HG02852 (cell line): ENCODE results near the gene TTC34.
"Not testable (repeated sequence)": the region's sequence is repeated elsewhere in the genome, so short reads cannot be mapped to it uniquely, and the experiment has no call there.

Experiments used
- ATAC-seq: cut with Tn5 transposase; IDR thresholded peaks from one replicate; pipeline ENCODE4 v1.9.1; 2021; ENCODE audit warnings: mild to moderate bottlenecking, moderate library complexity; ENCODE audit not compliant: unreplicated experiment

TTC34 gene

DNA sequence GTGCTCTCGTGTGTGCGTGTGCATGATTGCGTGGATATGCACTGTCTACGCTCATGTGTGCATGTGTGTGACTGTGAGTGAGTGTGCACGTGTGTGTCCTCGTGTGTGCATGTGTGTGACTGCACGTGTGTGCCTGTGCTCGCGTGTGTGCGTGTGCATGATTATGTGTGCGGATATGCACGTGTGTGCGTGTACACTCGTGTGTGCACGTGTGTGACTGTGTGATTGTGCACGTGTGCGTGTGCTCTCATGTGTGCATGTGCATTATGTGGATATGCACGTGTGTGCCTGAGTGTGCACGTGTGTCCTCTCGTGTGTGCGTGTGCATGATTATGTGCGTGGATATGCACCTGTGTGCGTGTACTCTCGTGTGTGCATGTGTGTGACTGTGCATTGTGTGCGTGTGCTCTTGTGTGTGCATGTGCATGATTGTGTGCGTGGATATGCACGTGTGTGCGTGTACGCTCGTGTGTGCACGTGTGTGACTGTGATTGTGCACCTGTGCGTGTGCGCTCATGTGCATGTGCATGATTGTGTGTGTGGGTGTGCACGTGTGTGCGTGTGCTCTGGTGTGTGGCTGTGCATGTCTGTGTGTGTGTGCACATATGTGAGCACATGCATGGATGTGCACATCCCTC, 170.9 kb downstream of the TTC34 start:
- ATAC-seq: no peak

DNA sequence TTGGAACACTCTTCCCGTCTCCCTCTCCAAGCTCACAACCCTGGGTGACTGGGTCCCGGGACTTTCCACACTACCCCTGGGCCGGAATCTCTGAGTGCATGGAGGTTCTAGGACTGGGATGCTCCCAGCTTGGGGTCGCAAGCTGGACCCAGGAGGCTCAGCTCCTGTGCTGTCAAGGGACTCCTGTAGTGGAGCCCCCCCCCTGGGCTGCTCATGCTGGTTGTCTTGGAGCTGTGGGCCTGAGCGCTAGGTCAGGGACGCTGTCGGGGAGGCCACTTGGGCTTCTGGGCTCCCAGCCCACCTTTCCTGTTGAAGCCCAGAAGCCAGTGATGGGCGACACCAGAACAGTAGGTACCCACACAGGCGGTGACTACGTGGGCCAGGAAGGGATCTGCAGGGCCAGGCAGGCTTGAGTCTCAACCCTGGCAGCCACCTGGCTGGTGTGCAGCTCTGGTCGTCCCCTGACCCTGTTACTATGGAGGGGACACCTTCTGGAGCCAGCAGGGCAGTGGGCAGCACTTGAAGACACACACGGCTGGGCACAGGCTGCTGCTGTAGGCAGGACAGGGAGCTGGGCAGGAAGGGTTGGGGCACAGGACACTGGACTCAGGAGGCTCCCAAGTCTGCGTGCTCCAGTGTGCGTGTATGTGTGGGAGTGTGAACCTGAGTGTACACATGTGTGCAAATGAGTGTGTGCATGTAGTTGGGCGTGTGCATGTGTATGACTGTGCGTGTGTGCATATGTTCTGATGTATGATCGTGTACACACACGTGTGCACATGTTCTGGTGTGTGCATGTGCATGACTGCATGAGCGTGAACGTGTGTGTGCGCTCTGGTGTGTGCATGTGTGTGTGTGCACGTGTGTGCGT, 171.6 kb downstream of the TTC34 start:
- no peak for ATAC-seq

DNA sequence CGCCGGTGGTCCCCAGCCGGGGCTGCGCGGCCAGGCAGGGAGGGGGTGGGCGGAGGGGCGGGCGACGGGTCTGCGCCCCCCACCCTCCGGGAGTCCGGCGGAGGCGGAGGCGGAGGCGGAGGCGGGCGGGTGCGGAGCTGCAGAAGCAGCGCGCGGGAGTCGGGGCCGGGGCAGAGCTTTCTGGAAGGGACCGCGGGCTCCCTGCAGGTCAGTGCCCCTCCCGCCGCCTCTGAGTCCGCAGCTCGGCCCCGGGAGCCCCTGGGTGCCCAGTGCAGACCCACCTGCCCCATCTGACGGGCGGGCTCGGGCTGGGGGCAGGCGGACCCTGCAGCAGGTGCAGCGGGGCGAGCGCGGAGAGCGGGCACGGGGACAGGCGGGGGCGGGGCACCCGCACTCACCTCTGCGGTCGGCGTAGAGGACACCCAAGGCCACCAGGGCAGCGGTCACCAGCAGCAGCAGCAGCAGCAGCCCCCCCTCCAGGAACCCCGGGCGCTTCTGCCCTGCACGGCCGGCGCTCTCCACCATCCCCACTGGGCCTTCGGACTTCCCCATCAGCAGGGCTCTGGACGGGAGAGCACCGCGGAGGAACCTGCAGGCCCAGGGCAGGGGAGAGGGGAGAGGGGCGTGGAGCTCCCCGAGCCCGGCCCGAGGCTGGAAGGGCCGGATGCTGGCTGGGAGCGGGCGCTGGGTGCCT, 172.4 kb downstream of the TTC34 start:
- ATAC-seq: no peak

- no peak for ATAC-seq
Observed at GRCh38 chr1:2628191-2628932, 173.1 kb downstream of the TTC34 start.

- no peak for ATAC-seq
Observed at GRCh38 chr1:2627746-2628145, 173.7 kb downstream of the TTC34 start.

- not testable (repeated sequence) for ATAC-seq
Observed at GRCh38 chr1:2625748-2626147, 175.7 kb downstream of the TTC34 start.

DNA sequence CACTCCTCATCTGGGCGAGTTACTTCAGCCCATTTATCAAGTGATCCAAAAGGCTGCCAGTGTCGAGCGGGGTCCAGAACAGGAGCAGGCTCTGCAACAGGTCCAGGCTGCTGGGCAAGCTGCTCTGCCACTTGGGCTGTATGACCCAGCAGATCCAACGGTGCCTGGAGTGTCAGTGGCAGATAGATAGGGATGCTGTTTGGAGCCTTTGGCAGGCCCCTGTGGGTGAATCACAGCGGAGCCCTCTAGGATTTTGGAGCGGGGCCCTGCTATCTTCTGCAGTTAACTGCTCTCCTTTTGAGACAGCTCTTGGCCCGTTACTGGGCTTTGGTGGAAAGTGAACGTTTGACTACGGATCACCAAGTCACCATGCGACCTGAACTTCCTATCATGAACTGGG, 176.2 kb downstream of the TTC34 start:
- ATAC-seq: no peak

DNA sequence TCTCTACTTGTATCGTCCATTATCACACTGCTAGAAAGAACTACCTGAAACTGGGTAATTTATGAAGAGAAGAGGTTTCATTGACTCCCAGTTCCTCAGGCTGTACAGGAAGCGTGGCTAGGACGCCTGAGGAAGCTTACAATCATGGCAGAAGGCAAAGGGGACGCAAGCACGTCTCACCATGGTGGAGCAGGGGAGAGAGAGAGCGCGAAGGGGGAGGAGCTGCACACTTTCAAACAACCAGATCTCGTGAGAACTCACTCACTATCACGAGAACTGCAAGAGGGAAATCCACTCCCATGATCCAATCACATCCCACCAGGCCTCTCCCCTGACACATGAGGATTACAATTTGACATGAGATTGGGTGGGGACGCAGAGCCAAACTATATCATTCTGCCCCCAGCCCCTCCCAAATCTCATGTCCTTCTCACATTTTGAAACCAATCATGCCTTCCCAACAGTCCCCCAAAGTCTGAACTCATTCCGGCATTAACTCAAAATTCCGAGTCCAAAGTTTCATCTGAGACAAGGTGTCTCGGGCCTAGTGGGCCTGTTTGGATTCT, 176.7 kb downstream of the TTC34 start:
- no peak for ATAC-seq

DNA sequence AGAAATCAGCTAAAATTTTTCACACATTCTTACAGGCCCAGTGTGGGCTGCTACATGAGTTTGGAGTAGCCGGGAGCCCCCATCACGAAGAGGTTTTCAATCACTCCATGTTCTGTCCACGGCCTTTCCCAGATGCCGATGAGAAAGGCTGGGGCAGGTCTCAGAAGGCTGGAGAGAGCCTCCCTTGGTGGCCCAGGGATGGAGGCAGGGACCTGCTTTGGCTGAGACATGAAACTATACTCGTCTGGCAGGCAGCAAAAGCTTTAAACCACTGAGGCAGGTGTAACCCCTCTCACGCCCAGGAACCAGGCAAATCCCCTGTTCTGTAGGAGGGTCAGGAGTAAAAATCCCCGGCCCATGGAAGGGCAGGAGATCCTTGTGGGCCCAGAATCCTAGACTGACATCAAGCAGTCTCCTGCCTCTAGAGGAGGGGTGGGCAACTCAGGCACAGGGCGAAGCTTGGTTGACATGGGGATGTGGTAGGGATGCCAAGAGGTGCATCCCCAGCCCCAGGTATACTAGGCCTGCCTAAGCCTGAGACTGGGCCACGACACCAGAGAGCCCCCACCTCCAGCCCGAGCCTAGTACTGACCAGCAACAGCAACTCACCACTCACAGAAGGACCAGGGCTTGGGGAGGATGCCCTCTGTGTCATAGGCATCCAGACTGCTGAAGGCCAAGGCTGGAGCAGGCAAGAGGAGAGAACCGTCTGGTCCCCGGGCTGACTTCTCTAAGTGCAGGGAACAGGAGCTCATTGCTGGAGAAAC, 177.7 kb downstream of the TTC34 start:
- no peak for ATAC-seq

GRCh38 chr1:2617971-2618470, 183.5 kb downstream of the TTC34 start:
- ATAC-seq: no peak

DNA sequence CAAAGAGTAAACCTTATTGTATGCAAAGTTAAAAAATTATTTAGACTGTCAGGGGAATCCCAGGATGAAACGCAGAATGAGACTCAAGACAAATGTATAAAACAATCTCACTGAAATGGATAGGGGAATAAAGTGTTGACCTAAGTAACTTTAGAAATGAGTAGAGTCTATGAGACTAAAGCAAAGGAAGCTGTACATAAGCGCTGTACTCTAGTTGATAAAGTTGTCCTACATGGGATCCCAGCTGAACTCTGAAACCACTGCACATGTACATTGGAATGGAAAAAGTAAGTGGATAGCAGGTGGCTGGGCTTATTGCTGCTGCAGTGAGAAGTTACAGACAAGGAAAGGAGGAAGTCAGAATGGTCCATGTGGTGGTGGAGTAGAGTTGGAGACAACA, 187.3 kb downstream of the TTC34 start:
- ATAC-seq: no peak

DNA sequence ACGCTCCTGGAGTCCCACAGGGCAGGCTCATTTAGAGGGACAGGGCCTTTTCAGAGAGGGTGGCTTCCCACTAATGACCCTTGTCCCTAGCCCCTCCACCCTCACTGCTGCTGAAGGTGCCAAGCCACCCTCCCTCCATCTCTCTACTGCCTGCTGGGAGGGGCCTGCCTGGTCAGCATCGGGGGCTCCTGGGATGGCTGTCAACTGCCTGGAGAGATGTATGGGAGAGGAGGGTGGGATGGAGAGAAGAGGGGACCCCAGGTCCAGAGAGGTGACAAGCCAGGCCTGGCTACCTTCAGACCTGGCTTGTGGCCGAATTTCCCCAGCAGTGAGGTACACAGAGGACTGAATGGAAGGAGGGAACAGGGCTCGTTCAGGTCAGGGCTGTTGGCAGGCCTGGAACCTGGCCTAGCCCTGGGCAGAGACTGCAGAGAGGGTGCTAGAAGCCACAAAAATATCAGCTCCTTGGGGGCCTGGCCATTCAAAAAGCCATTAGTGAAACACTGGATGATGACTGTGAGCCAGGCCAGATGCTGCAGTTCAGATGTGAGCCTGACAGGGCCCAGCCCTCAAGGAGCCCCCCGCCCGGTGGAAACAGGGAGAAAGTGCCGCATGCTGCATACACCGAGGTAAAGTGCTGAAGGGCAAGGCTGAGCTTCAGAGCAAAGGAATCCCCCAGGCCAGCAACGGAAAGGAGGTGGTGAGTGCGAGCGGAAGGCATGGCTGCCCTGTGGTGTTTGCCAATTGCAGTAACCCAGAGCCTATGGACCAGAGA, 188.7 kb downstream of the TTC34 start:
- no peak for ATAC-seq

DNA sequence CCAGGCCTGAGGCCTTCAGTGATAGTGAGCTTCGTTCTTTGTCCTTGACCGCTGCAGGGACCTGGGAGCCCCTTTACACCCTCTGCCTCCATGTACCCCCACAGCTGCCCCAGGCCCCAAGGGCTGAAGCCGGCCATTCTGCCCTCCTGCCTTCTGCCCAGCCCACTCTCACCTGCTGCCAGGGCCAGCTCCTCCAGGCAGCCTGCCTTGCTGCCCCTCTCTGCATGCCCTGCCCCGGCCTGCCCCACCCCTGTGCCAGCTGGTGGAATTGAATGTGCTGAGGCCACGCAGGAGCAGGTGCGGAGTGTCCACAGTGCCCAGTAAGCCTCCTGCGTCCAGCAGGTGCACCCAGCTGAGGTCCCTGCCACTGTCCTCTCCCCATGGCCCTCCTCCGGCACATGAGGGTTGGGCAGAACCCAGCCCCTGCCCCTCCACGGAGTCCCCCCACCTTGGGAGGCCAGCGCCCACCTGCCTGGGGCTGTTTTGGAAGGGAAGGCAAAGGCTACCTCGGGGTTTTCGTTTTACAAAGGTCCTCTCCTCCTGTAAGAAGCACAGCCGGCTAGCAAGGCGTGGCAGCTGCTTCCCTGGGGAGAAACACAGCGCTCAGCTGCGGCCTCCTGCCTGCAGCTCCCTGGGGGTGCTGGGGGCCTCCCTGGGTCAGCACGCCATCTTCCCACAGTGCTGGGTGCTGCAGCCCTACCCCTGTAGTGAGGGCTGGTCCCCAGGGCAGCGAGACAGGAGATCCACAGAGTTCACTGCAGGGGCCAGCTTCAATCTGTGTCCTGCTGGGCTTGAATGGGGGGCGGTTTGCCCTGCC, 189.7 kb downstream of the TTC34 start:
- ATAC-seq: no peak

DNA sequence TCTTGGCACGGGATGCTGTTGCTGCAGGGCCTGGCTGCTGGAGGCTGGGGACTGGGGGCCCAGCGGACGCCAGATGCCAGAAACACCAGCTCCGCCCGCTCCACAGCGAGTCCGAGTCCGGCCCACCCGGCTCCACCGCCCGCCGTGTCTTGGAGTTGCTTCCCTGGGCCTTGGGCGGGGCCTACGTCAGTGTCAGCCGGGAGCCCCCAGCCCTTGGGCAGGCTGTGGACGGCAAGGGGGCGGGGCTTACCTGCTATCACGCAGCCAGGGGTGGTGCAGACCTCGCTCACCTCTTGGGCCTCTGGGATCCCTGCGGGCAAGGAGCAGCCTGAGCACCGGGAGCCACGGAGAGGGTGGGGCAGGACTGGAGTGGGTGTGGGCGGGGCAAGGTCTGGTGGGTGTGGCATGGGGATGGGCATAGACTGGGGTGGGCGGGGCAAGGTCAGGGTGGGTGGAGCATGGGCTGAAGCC, 190.4 kb downstream of the TTC34 start:
- no peak for ATAC-seq

DNA sequence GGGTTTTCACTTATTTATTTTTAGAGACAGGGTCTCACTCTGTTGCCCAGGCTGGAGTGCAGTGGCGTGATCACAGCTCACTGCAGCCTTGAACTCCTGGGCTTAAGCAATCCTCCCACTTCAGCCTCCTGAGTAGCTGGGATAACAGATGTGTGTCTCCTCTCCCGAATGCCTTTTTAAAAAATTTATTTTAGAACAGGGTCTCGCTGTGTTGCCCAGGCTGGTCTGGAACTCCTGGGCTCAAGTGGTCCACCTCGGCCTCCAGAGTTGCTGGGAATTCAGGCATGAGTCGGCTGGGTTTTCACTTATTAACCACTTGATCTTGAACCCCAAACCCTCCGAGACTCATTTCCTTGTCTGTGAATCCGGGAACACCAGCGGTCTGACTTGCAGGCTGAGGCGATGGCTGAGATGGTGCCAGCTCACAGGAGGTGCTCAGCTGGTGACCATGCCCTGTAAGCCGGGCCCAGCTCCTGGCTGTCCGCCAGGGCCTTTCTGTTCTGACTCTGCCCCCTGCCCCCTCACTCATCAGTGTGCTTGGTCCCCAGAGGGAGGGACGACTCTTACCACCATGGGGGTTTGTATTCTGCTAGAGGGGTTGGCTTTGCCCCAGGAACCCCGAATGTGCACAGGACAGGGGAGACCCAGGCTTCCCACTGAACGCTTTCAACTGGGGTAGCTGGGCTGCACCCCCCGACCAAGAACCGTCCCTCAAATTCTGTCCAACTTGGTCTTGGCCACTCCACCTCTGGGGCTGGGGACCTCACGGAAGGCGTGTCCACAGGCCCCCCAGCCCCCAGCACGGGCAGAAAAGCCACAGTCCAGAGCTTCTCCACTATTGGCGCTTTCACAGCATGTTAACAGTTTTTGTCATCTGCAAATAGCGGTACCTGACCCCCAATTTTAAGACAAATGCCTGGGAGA, 191.2 kb downstream of the TTC34 start:
- ATAC-seq: no peak

GRCh38 chr1:2609319-2610035, 192.0 kb downstream of the TTC34 start:
- no peak for ATAC-seq
